Stimulated activated CD8-positive, alpha-beta memory T cell treated with anti-CD3 and anti-CD28 coated beads, Interleukin-15, amount 100 ng/mL, for 24 hours (primary cell): ENCODE data around the gene SHISA3.
"Not testable (repeated sequence)": the region's sequence is repeated elsewhere in the genome, so short reads cannot be mapped to it uniquely, and the experiment has no call there.

Experiments used
- DNase-seq: peaks from one replicate; pipeline ENCODE4 v3.0.0-alpha.2; 2020; ENCODE audit warnings: low read depth

Gene SHISA3

DNA sequence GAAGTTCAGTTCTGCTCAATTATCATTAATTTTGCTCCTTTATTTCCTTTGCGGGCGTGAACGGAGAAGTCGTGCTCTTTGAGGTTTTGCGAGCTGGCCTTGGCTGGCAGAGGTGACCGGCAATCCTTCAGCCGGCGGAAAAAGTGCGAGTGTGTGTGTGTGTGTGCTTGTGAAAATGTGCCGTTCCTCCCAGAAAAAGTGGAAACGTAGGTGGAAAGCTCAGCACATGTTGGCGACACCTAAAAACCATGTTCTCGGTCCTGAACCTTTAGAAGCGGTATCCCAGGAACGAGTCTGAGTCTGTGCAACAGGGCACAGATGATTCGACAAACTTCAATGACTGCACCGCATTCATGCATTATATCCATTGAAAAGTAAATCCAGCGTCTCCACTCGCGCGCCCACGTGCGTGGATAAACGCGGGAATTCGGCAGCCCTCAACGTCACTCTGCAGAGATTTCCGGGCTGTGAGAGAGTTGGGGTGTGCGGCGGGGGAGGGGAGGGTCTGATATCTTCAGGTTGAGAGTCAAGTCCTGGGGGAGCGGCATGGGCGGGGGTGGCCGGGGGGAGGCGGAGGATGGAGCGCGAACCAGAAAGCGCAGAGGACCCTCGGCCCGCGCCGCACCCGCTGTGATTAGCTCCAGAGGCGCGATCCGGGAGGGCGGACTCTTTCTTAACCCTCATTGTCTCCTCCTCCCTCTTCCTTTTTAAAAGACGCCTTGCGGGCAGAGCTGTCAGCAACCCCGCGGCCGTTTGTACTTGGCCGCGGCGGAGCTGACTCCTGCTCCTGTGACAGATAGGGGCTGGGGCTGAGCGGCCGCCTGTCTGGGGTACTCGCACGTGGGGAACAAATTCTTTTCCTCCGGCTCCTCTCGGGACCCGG, at the start of gene SHISA3:
TSS of gene SHISA3 (plus strand) at position 737 of the 883 bp plus-strand sequence. CDS start 569 bp downstream, outside the sequence.
- DNase-seq, result no peak

DNA sequence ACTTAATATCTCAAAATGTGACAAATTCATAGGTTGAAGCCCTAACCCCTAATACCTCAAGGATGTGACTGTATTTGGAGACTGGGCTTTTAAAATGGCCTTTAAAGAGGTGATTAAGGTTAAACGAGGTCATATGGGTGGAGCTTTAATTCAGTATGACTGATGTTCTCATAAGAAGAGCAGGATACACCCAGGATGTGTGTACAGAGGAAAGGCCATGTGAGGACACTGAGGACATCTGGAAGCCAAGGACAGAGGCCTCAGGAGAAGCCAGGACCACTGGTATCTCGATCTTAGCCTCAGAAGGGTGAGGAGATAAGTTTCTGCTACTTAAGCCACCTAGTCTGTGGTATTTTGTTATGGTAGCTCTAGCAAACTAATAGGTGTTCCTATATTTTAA, 49.0 kb upstream of the SHISA3 start:
- no peak for DNase-seq

DNA sequence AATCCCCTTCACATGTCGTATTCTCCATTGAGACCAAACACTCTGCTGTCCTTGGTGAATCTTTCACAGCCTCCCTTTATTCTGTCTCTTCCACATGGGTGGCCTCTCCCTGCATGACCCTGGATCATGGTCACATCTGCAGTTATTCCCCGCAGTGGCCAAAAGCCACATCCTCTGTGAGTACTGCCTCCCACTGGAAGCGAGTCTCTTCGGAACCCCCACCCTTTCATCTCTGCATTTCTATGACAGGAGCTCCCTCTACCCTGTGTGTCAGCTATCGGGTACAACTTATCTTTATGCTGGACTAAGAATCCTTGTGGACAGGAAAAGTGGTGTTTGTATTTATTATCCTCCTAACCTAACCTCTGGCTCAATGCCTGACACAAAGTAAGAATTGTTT, 48.6 kb upstream of the SHISA3 start:
- no peak for DNase-seq

DNA sequence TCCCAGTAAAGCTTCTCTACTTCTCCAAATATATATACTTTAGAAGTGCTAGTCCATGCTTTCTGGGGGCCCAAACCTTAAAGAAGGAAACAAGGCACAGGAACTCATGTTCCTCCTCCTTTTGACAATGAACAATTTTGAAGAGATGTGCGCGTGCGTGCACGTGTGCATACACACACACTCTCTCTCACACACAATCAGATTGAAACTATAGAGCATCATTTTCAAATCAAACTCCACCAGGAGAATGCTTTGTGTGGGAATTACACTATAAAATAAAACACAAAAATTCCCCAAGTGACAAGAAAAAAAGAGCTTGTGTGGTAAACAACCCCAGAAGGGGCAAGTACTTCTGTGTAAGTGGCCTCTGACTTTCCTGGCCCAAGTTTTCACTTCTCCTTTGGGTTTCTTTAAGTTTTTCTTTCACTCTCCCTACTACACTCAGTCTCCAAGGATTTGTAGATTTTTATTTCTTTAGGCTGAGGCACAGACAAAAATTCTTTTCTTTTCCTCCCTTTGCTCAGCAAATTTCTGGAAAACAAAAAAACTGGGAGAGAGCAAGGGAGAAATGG, 46.6 kb upstream of the SHISA3 start:
- DNase-seq, result no peak

DNA sequence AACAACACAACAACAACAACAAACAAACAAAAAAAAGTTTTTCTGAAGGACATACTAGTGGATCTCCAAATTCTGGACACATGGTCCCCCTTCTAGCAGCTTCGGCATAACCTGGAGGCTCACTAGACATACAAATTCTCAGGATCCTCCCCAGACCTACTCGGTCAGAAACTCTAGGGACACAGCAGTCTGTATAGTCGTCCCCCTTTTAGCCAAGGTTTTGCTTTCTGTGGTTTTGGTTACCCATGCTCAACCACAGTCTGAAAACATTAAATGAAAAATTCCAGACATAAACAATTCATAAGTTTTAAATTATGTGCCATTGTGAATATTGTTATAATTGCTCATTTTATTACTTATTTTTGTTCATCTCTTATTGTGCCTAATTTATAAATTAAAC, 45.2 kb upstream of the SHISA3 start:
- no peak for DNase-seq

DNA sequence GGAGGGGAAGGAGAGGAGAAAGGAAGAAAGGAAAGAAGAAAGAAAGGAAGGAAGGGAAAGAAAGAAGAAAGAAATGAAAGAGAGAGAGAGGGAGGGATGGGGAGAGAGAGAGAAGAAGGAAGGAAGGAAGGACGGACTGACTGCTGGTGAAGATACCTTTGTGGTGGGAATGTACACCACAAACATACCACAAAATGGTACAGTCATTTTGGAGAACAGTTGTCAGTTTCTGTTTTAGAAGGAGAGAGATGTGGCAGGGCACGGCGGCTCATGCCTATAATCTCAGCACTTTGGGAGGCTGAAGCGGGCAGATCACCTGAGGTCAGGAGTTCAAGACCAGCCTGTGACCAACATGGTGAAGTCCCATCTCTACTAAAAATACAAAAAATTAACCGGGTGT, 40.0 kb upstream of the SHISA3 start:
- no peak for DNase-seq

DNA sequence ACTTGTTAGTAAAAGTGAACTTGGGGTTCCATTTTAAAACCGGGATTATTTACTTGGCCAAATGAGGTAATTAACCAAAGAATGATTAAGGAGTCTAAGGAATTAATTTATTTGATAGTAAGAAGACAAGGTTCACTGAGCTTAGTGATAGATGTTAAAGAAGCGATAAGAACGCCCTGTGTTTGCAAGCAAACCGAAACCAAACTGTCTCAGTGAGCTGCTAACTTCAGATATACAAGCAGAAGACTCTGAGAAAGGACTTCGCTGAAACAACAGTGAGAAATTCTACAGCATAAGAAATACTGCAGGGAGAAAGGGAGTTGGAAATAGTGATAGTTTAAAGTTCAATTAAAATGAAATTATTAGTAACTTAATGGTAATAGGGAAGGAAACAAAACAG, 37.6 kb upstream of the SHISA3 start:
- DNase-seq, result no peak

DNA sequence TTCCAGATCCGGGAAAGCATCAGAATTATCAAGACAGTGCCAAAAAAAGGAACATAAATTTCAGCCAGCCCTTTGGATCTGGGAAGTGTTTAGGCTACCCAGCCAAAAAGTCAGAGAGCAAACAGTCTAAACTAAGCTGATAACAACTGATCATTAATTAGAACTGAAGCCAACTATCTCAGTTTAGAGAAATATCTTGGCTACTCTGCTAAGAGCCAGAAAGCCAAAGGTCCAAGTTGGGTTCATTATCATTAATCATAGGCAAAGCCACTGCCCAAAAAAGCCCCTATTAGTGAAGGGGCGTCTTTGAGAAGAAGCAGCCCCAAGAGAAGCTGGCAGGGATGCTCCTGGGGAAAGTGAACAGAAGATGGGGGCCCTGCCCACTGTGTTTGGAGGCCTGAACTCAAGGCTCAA, 37.0 kb upstream of the SHISA3 start:
- DNase-seq, result no peak

DNA sequence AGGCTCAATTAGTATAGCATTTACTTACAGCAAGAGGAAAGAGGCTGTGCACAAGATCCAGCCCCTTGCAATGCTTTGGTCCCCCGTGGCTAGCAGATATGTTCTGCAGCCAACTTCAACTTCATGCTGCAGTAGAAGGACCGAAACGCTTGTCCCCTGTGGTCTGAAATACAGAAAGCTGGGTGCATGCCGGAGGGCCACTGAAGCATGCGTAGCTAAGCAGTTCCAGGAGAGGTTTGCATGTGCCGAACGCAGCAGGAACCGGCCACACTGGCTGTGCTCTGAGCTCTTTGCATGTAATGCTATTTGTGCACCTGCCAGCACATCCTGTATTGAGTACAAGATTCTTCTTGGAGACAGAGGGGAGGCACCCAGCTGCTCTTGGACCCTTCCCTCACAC, 35.8 kb upstream of the SHISA3 start:
- DNase-seq, result no peak

DNA sequence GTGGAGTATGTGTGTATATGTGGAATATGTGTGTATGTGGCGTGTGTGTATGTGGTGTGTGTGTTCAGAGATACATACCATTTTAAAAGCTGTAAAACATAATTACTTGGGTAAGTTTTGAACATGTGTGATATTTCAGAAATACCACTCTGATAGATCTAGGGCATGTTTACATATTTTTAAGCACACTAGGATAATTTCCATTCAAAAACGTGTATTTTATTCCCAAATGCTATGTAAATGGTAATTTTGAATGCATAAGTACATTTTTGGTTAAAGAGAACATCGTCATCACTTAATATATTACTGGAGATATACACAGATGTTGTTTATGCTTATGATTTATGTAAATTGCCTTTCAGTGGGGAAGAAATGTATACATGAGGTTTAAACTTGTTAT, 34.7 kb upstream of the SHISA3 start:
- no peak for DNase-seq

DNA sequence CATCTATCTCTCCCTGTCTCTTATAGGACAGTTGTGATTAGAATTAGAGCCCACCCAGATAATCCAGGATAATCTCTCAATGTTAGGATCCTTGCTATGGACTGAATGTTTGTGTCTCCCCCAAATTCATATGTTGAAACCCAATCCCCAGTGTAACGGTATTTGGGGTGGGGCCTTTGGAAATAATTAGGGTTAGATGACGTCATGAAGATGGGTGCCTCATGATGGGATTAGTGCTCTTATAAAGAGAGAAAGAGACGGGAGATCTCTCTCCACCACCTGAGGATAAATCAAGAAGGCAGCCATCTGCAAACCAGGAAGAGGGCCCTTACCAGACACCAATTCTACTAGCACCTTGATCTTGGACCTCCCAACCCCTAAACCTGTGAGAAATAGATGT, 33.7 kb upstream of the SHISA3 start:
- no peak for DNase-seq

DNA sequence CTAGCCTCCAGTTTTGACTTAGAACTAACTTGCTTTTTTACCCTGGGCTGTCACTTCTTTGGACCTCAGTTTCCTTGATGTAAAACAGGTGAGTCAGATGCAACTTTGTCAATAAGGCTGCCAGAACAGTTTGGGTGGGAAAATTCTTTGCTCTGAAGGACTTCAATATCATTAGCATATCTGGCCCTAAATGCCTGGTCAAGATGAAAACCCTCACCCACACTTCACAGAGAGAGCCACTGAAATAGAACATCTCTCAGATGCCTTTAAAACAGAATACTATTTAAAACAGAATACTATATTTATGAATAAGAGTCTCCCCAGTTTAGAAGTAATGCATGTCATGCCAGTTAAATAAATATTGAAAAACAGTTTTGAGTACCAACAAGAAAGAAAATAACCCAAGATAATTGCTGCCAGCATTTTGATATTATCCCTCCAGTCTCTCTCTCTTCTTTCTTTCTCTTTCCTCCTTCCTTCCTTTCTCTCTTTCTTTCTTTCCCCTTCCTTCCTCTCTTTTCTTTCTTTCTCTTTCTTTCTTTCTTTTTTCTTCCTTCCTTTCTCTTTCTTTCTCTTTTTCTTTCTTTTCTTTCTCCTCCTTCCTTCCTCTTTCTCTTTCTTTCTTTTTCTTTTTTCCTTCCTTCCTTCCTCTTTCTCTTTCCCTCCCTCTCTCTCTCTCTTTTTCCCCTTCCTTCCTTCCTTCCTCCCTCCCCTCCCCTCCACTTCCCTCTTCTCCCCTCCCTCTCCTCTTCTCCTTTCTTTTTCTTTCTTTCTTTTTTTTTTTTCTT, 32.8 kb upstream of the SHISA3 start:
- no peak for DNase-seq

DNA sequence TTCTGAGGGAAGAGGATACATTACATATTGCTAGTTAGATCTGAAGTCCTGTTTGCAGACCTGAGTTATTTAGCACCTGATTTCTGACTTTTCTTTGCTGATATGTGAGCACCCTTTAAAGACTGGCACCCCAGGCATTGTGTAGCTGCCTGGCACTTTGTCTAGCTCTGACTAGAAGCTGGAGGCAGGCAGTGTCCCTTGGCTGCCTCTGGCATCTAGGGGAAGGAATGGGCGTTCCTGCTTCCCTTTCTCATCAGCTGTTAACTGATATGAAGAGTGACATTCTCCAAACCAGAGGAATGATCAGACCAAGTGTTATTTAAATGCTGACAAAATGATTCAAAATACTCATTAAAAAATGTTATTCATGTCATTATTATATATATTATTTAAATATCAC, 30.3 kb upstream of the SHISA3 start:
- DNase-seq, result no peak

DNA sequence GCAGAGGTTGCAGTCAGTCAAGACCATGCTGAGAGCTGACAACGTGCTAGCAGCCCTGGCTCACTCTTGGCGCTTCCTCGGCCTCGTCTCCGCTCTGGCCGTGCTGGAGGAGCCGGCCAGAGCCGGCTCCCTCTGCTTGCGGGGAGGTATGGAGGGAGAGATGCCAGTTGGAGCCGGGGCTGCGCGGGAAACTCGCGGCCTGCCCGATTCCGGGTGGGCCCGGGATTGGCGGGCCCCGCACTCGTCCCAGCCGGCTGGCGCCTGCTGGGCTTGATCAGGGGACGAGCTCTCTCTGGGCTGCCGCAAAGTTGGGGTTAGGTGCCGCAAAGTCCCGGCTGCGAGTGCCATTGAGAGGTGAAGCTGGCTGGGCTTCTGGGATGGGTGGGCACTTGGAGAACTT, 27.8 kb upstream of the SHISA3 start:
- DNase-seq, result no peak

DNA sequence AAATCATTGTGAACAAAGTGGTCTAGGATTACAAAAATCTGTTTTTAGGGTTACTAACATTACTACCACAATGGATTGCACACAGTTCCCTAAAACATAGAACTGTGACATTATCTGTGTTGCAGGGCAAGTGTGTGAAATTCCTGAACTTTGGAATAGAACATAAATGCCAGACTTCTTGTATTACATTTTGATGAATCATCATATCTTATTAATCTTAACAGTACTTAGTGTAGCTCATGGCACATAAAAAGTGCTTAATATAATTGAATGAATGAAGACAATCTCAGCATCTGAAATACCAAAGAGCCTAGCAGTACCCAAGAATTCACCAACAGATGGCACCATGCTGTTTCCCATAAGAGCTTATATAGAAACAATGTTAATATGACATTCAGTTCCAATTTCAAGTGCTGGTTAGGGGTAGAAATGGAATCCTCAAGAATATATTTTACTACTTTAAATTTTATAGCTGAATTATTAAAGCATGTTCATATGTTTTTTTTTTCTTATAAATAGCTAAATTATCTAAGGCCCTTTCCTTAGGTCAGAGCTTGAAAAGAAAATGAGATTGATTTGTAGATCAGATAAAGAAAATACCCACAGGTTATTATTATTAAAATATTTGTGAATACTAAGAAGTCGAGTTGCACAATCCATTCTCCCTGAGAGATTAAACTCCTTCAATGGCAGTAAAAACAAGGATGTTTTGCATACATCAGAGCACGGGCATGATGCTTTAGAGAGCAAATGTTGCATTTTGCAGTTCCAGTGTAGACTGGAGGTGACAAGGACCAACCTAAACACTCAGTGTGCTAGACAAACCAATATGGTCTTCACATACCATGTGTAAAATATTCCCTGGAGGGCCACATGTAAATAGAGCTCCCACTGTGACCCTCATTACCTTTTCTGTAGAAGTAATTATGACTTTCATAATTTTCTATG, 25.7 kb upstream of the SHISA3 start:
- DNase-seq, result no peak

DNA sequence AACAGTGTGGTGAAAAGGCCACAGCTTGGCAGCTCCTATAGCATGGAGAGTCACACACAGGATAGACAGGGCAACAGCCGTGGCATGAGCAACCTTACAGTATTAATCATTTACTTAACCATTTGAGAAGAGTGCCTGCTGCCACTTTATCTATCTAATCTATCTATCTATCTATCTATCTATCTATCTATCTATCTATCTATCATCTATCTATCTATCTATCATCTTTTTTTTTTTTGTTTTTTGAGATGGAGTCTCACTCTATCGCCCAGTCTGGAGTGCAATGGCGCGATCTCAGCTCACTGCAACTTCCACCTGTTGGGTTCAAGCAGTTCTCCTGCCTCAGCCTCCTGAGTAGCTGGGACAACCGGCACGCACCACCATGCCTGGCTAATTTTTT, 25.0 kb upstream of the SHISA3 start:
- not testable (repeated sequence) for DNase-seq

DNA sequence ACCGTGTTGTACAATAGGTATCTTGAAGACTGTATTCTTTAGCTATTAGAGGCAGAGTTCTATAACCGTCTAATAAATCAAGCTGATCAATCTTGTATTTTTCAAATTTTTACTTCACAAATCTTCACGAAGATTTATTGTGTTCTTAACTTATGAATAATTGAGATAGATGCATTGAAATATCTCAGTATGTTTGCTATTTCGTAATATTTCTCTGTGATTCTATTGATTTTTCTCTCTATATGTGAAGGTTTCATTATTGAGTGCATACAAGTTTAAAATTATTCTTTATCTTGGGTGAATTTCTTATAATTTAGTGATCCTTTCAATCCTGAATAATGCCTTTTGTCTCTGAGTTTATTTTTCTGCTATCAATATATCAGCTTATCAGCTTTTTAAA, 19.8 kb upstream of the SHISA3 start:
- no peak for DNase-seq

DNA sequence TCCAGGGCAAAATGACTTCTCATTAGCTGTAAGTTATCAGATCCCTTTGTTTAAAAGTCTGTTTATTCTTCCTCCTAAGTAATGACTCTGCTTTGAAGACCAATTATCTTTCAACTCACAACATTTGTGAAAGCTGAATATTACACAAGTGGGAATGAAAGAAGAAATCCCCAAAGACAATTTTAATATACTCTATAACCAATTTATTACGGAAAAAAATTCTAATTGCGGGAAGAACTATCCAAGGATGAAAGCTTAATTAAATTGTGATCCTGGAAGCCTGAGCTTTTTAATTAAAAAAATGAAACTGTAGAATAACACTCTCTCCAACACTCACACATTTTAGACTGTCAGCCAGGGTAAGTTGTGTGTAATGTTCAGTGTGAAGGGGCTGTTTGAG, 15.6 kb upstream of the SHISA3 start:
- DNase-seq, result no peak

DNA sequence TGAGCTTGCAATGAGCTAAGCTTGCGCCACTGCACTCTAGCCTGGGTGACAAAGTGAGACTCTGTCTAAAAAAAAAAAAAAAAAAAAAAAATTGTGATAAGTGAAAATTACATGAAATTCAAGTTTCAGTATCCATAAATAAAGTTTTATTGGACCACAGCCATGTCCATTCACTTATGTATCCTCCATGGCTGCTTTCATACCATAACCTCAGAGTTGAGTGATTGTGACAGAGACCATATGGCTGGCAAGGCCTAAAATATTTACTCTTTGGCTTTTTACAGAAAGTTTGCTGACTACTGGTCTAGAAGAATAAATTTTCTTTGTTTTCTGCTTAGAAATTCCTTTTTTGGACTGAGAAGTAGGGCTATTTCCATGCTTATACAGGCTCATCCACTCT, 11.8 kb upstream of the SHISA3 start:
- DNase-seq, result no peak

DNA sequence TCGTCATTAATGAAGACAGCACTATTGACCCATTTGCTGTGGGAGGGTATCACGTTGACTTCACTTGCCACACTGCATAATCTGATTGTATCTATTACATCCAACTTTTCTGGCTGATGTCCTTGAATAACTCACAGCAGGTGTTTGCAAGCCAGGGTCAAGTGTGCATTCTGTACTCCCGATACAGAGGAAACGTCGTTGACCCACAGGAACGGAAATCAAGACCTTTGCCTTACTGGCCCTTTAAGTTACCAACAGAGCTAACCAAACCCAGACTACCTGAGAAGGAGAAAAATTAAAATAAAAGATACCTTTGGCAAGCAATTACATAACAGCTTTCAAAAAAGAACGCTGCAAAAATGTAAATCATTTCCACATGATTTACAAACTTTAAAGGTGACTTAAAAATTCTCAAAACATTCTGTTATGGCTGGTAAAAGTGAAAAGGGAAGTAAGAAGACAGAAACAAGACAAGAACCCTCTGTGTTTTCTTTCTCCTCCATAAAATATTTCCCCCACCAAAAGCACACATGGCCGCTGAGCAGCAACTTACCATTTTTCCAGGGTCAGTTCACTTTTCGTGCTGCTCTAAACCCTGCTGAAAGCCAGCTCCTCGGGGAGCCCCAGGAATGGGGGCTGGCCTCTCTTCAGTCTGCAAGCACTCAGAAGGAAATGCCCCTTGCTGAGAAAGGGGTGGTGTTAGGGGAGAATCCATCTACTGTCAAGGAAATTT, 6.5 kb upstream of the SHISA3 start:
- DNase-seq, result no peak

DNA sequence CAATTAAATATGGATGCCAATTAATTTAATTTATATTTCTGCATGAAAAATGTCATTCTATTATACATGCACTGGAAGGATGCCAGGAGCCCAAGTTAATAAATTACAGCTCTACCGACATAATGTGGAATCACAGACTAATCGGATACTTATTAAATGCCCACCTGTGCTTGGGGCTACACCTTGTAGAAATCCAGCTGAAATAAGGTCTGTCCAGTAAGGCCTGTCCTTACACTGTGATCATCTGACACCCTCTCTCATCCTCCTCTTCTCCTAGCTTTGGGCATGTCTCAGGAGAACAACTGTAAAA, 6.0 kb upstream of the SHISA3 start:
- DNase-seq, result no peak
